Stimulated activated memory B cell treated with anti-CD40 and anti-IgM and Interleukin-4, amounts not matched to agents 10 μg/mL and 1 μg/mL and 100 μg/mL, for 72 hours (primary cell): ENCODE data around the gene MDC1.
A peak's percentile ranks its signal among the peaks of the same experiment; 100 is the strongest.
"Not testable (repeated sequence)": the region's sequence is repeated elsewhere in the genome, so short reads cannot be mapped to it uniquely, and the experiment has no call there.

ENCODE experiments used
- ATAC-seq: fragments of 150-1000 bp; cut with Tn5 transposase; 2 replicates; pipeline ENCODE4 v1.10.0; 2021
- H3K27ac Mint-ChIP-seq: one replicate; pipeline ENCODE4 v1.8.0; 2022; ENCODE audit warnings: mild to moderate bottlenecking, mixed read lengths
- H3K27me3 Mint-ChIP-seq: one replicate; pipeline ENCODE4 v1.8.0; 2022; ENCODE audit warnings: mixed read lengths
- H3K36me3 Mint-ChIP-seq: one replicate; pipeline ENCODE4 v1.8.0; 2022; ENCODE audit warnings: mixed read lengths
- H3K4me1 Mint-ChIP-seq: one replicate; pipeline ENCODE4 v1.8.0; 2022; ENCODE audit warnings: mixed read lengths
- H3K4me3 Mint-ChIP-seq: one replicate; pipeline ENCODE4 v1.8.0; 2022; ENCODE audit warnings: mild to moderate bottlenecking, moderate library complexity, mixed read lengths
- H3K9me3 Mint-ChIP-seq: one replicate; pipeline ENCODE4 v1.8.0; 2022; ENCODE audit warnings: mixed read lengths

MDC1 gene

DNA sequence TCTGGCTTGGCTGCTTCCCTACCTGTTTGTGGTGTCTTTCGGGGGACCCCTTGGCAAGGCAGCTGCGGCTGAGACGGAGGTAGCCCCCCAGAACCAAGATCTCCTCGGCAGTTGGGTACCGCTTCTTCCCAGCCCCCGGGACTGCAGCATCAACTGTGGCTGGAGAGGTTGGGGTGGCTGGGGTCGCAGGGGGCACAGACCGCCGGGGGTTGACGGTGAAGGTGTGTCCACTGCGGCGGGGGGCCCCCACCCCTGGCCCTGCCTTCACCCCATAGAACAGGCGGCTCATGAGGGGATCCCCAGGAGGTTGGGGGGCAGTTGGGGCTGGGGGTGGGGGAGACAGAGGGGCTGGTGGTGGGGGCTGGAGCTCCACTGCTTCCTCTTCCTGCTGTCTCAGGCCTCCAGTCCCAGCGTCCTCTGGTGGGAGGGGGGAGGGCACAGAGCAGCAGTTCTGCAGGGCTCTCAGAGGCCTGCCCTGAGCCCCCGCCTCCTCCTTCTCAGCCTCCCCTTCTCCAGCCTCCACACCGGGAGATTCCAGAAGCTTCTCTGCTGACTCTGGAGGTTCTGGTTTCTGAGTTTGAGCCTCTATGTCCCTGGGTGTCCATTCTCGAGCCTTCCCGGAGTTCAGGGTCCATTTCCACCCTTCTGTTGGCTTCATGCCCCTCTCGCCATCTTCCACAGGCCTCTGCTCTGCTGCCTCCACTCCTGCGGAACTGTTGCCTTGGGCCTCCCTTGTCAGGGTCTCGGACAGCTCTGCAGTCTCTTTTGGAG lies 32.5 kb downstream of the MDC1 start:
- peaks cover 57% of the 10 kb centered on the region for H3K36me3 Mint-ChIP-seq
- H3K27ac Mint-ChIP-seq = peak overlapping the region; percentile 86
- H3K4me1 Mint-ChIP-seq = peaks cover 68% of the 10 kb centered on the region
- no peaks in the 10 kb centered on the region for H3K27me3 Mint-ChIP-seq
- no peak for ATAC-seq
- no peaks in the 10 kb centered on the region for H3K9me3 Mint-ChIP-seq
- H3K4me3 Mint-ChIP-seq = peak overlapping the region; percentile 89

DNA sequence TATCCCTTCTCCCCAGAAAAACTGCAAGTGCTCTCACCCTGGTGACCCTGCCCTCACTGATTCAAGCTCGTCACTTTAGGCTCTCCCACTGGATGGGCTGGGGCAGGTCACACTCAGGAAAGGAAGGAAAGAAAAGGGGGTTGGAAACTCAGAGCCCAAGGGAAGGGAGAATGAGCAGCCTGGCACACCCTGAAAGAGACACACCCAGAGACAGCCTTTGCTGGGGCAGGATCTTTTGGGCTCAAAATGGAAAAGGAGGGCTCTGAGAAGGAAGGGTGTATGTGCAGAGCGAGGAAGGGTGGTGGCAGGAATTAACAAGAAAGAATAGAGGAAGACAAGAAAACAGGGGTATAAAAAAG lies 33.1 kb downstream of the MDC1 start:
- no peaks in the 10 kb centered on the region for H3K27me3 Mint-ChIP-seq

DNA sequence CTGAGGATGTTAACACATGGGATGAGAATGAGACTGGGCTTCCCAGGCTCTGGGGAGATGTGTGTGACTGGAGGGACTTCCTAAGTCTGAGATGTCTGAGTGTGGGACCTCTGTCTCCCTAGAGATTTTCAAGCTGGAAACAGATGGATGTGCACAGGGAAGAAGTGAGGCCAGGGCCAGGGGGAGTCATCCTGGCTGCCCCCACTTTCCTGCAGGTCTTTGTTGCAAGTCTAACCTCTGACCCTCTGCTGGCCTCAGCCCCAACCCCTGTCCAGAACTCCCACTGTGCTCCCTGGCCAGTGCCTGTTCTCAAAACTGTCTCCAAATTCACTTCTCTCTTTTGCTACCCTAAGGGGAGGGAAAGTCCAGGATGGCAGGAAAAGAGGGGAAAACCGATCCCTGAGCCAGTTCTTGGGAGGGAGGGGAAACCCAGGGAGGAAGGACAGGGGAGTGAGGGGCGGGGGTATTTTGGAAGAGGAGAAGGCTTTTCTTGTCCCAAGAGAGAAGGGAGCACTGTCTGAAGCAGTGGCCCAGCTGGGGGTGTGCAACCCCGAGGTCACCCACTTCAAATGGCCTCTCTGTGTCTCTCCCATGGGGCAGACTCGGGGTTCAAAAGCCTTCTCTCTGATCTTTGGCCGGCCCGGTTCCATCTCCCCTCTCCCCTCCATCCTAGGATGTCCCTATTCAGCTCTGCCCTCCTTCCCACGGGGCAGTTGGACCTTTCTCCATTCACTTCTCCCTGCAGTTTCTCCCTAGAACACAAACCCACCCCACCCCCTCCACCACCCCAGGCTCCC lies 33.7 kb downstream of the MDC1 start:
- Mint-ChIP-seq H3K4me1 (peaks cover 66% of the 10 kb centered on the region), H3K36me3 (peaks cover 65% of the 10 kb centered on the region), H3K9me3 (no peaks in the 10 kb centered on the region), H3K4me3 (peak overlapping the region; percentile 89), H3K27me3 (no peaks in the 10 kb centered on the region), H3K27ac (peak overlapping the region; percentile 86)
- no peak for ATAC-seq

More for the DNA sequence above, 33.1 kb downstream of the MDC1 start:
- Mint-ChIP-seq H3K4me3 (peak overlapping the region; percentile 89), H3K36me3 (peaks cover 61% of the 10 kb centered on the region), H3K9me3 (no peaks in the 10 kb centered on the region), H3K4me1 (peaks cover 68% of the 10 kb centered on the region), H3K27ac (peak overlapping the region; percentile 86)
- ATAC-seq = no peak

DNA sequence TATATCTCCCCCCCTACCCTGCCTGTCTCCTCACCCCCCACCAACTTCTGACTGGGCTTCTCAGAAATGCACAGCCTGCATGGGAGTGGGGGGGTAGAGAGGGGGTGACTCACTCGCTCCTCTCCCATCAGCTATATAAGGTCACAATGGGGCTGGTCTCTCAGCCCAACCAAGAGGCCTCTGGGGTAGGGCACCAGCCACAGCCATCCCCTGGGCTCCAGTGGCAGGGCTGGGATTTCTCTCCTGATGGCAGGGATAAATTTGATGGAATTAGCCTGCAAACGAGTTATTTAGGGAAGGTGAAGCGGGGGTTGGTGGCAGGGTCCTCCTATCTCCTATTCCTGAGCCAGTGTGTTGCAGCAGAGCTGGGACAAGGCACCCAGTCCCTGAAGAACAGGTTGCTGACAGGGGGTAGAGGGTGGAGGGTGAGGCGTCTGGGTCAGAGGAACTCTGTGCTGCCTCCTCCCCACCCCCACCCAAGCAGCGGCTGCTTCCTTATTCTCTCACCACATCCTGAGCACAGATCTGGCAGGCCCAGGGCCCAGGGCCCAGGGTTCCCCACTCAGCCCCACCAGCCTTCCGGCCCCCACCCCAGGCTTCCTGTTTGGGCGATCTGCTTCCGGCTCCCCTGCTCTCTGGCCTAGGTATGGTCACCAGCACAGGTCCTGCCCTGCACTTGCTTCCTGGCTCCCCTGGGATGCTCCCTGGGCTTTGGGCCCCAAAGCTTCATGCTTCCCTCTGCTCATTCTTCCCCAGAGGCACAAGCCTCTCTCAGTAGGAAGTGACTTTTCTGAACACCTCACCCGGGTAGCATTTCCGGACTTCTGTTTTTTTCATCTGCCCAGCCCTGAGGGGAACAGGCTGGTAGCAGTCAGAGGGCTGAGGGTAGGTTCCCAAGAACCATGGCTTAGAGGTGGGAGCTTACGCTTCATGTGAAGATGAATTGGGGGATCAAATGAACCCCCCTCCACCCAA lies 34.7 kb downstream of the MDC1 start:
- Mint-ChIP-seq H3K4me1 (peaks cover 56% of the 10 kb centered on the region), H3K27ac (peak overlapping the region; percentile 86), H3K36me3 (peaks cover 65% of the 10 kb centered on the region), H3K27me3 (no peaks in the 10 kb centered on the region), H3K9me3 (no peaks in the 10 kb centered on the region), H3K4me3 (peak overlapping the region; percentile 89)
- ATAC-seq = peak; percentile 75

DNA sequence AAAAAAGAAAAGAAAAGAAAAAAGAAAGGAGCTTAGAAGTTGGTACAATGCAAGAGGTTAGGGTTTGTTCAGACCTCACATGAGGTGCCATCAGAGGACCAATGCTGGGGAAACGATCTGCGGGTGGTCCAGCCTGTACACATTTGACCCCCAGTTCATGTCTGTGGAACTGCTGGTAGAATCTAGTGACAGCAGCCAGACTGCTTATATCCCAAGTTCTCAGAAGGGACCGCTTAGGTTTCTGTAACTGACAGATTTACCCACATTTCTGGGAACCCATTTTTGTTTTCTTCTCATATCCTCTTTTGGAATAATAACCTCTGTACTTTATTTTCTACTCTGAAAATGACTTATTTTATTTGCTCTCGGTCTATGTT lies 35.3 kb downstream of the MDC1 start:
- peaks cover 56% of the 10 kb centered on the region for H3K4me1 Mint-ChIP-seq

DNA sequence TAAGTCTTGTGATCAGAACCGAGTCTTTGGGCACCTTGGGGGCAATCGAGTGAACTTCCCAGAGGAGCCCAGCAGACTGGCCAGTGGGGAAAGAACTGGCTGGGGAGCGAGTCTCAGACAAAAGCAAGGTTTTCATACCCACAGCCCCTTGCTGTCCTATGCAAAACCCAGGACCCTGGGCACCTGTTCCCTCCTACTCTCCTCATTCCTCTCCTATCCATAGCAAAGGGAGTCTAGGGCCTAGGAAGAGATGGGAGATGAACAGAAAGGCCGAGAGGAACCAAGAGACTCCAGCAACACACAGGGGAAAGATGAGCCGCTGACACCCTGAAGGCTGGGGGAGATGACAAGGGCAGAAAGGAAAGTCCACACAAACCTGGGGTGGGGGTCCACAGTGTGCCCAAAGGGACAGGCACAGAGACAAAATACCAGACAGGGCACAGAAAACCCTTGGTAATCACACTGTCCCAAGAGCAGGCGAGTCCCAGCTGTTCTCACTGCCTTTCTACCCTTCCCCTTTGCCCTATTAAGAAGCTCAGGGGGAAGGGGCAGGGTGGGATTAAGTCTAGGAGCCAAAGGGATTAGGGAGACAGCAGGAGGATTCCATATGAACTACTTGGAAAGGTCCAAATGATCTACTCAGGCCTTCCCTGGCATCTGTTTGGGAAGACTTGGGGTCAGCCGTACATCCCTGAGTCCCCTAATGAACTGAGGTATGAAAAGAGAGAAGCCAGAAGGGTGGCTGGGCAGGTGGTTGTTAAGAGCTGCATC lies 37.1 kb downstream of the MDC1 start:
- H3K27ac Mint-ChIP-seq = peak overlapping the region; percentile 86
- H3K4me3 Mint-ChIP-seq = peak overlapping the region; percentile 89
- no peaks in the 10 kb centered on the region for H3K9me3 Mint-ChIP-seq
- peaks cover 56% of the 10 kb centered on the region for H3K4me1 Mint-ChIP-seq
- no peaks in the 10 kb centered on the region for H3K27me3 Mint-ChIP-seq
- ATAC-seq = no peak
- peaks cover 65% of the 10 kb centered on the region for H3K36me3 Mint-ChIP-seq

More for the DNA sequence above, 35.3 kb downstream of the MDC1 start:
- Mint-ChIP-seq H3K9me3 (no peaks in the 10 kb centered on the region), H3K27me3 (no peaks in the 10 kb centered on the region), H3K36me3 (peaks cover 70% of the 10 kb centered on the region), H3K4me3 (peak overlapping the region; percentile 89), H3K27ac (peak overlapping the region; percentile 86)
- no peak for ATAC-seq

DNA sequence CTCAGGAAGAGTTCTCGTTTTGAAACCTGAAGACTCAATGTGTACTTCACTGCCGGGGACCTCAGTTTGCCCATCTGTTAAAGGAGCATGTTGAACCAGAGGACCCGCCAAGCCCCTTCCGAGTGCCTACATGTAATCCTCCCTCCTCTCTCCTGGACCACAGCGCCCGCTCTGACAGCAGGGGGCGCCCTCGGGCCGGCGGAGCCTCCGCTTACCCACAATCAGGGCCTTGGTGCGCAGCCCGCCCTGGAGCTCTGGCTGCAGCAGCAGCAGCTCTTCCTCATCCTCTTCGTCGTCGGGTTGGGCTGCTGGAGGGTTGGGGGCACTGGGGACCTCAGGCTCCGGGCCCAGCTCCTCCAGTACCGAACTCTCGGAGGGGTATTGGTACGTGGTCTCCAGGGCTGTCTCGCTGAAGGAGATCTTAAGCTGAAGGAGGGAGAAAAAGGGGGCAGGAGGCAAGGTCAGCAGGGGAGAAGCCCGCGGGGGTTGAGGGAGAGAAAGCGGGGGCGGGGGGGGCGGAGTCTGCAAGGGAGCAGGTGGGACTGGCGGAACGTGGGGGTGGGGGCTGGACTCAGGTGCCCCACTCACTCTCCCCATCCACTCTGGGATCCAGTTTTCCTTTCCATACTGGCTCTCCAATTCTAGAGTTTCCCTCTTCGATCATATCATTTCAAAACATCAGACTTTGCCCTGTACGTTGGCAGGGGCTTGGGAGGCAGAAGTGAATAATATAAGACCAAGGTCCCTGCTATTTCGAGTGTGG lies 37.9 kb downstream of the MDC1 start:
- Mint-ChIP-seq H3K9me3 (no peaks in the 10 kb centered on the region), H3K36me3 (peaks cover 58% of the 10 kb centered on the region), H3K4me1 (peaks cover 55% of the 10 kb centered on the region), H3K27me3 (no peaks in the 10 kb centered on the region), H3K4me3 (peak overlapping the region; percentile 89), H3K27ac (peak overlapping the region; percentile 86)
- ATAC-seq = peak; percentile 70

DNA sequence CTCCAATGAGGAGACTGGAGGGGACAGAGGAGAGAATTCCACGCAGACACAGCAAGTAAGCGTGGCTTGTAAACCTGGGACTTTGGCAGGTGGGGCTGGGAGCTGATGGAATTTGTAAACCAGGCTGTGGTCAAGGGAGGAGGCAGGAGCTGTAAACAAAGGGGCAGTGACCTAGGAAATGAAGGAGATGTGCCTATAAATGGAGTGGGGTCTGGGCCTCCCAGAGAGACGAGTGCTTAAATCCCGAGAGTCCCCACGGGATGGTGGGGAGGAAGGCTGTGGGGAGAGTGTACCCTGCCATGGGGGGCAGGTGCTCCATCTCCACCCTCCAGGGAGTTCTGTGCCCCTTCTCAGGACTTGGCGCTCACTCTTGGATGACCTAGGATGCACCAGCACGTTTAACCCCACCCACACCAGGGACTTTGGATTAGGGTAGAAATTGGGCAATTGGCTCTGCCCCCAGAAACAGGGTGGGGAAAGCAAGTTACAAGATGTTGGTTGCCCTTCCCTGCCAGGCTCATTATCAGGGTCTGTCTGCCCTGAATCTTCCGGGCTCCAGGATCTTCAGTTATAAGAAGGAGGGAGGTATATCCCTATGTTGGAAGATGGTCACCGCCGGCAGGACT lies 40.3 kb downstream of the MDC1 start:
- Mint-ChIP-seq H3K4me1 (peaks cover 57% of the 10 kb centered on the region), H3K4me3 (no peak overlapping the region)

DNA sequence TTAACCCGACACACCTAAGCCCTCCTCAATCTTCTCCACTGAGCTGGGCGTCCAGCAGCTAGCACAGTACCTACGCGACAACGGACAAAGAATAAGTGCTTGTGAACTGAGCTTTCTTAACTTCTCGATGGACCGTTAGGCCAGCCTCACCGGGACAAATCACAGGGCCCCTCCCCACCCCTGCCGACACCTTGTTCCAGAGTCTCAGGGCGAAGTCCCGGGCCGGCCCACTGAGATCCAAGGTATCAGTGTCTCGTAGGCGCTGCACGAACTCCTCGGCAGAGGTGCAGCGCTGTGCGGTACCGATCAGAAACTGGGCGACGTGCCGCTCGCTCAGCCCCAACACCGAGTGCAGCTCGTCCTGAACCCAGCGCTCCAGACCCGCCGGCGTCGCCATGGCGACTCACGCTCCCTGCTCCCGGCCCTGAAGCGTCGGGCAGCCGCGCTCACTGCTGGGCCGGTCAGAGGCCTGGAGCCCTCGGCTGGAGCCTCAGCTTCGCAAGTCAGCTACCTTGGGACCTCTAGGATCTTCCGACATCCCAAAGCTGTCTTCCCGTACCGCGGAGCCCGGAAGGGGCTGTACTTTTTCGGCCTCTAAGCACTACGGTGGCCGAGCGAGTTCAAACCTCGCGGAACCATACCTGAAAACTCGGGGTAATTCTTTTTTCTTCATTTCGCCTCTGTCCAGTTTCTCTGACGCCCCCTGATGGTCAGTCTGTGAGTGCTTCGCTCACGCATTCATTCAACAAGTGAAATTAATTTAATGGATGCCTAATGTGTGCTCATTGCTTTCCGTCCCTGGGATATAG lies 44.4 kb downstream of the MDC1 start, which contains the start of gene DHX16:
DHX16 (minus strand) TSS at position 562 of the 809 bp plus-strand sequence; CDS start at position 397, 165 bp downstream.
- Mint-ChIP-seq H3K27me3 (no peaks in the 10 kb centered on the region), H3K4me1 (peaks cover 44% of the 10 kb centered on the region), H3K36me3 (peaks cover 32% of the 10 kb centered on the region), H3K4me3 (peak within 1 kb of the TSS; percentile 89), H3K9me3 (no peaks in the 10 kb centered on the region), H3K27ac (peak within 1 kb of the TSS; percentile 81)
- ATAC-seq = peak; percentile 90

More for the DNA sequence above, 40.3 kb downstream of the MDC1 start:
- Mint-ChIP-seq H3K9me3 (no peaks in the 10 kb centered on the region), H3K27ac (no peak overlapping the region), H3K36me3 (peaks cover 40% of the 10 kb centered on the region), H3K27me3 (no peaks in the 10 kb centered on the region)
- no peak for ATAC-seq

DNA sequence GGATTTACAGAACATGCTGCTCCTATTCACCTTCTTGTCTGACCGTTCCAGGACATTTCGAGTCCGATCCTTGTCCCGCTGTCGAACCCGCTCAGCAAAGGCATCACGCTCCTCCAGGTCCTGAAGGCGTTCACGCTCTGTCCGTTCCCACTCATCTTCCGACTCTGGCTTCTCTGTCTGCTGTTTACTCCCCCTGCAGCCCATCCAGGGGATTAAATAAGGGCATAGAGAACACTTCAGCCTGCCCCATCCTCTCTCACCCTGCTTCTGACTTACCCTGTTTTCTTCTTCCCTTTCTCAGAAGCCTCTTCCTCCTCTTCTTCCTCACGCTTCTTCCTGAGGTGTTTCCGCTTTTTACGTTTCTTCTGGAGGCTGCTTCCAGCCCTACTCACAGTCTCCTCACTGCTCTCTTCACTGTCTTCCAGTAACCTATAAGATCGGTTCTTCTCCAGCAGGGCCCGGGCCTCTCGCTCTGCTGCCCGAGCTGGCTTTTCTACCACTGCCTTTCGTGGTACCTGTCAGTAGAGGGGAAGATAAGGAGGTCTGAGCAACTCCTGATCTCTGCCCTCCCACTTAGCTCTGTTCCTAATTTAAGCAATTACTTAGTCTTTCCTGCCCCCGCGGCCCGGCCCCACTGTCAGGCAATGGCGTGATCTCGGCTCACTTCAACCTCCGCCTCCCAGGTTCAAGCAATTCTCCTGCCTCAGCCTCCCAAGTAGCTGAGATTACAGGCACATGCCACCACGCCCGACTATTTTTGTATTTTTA lies 46.1 kb downstream of the MDC1 start:
- Mint-ChIP-seq H3K9me3 (no peaks in the 10 kb centered on the region), H3K27me3 (no peaks in the 10 kb centered on the region), H3K27ac (peak overlapping the region; percentile 81), H3K4me1 (peaks cover 40% of the 10 kb centered on the region), H3K36me3 (peaks cover 34% of the 10 kb centered on the region), H3K4me3 (peak overlapping the region; percentile 89)
- no peak for ATAC-seq

DNA sequence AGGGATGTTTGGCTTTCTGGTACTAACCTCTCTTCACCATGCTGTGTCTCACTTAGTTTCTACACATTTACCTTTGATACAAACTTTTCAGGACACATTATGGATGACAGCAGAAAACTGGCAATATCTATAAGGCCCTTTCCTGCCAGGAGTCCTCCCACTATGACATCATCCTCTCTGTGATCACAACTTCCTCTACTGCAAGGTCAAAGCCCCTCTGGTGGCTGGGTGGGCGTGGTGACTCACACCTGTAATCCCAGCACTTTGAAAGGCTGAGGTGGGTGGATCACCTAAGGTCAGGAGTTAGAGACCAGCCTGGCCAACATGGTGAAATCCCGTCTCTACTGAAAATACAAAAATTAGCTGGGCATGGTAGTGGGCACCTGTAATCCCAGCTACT lies 50.8 kb downstream of the MDC1 start:
- H3K9me3 Mint-ChIP-seq, H3K27ac Mint-ChIP-seq, ATAC-seq, H3K27me3 Mint-ChIP-seq, H3K4me3 Mint-ChIP-seq: not testable (repeated sequence)
- H3K36me3 Mint-ChIP-seq = peaks cover 67% of the 10 kb centered on the region
- H3K4me1 Mint-ChIP-seq = peaks cover 19% of the 10 kb centered on the region
